ENCODE measurements around the gene BRINP3. TPM values are rescaled to one million over a fixed set of nuclear protein-coding genes. Genes with fewer than 3 reads are reported as not detected.

The BRINP3 gene
- total RNA-seq, 2 experiments from 2014 or later = not detected

GRCh38 chr1:190243056-190243455, 234.6 kb downstream of the BRINP3 start:
- no peaks in the 10 kb centered on the region for H3K79me2 ChIP-seq (ENCODE audit: insufficient read depth, low read depth, low read length)
- no peak overlapping the region for H3K4me3 ChIP-seq (ENCODE audit: low read depth, low read length, poor library complexity, severe bottlenecking)
- TF ChIP-seq CTCF (conservative IDR thresholded peaks at IDR 0.05; ENCODE audit: low read length) (no peak), EZH2phosphoT487 (IDR thresholded peaks at IDR 0.05; ENCODE audit: borderline replicate concordance, low read depth, low read length) (no peak)
- no peak overlapping the region for H2AFZ ChIP-seq (ENCODE audit: low read length)
- POLR2A ChIA-PET = no interaction called here
- no peaks in the 10 kb centered on the region for H3K4me1 ChIP-seq (ENCODE audit: insufficient read depth, low read length, poor library complexity, severe bottlenecking)
- H3K36me3 ChIP-seq (ENCODE audit: insufficient read depth, low read length) = no peaks in the 10 kb centered on the region
- H4K20me1 ChIP-seq (ENCODE audit: insufficient read depth, low read length) = no peaks in the 10 kb centered on the region
- H3K9me3 ChIP-seq (ENCODE audit: low read length) = no peaks in the 10 kb centered on the region
- no peak overlapping the region for H3K27ac ChIP-seq (ENCODE audit: low read depth, low read length, poor library complexity, severe bottlenecking)
- no peak overlapping the region for H3K4me2 ChIP-seq (ENCODE audit: low read length)
- intact Hi-C loops (cut with micrococcal nuclease; ENCODE audit: unreplicated experiment) = no loop called here
- BruUV-seq (replicated peaks) = no TSS peak
- CTCF ChIA-PET (ENCODE audit: unreplicated experiment) = no interaction called here
- DNase-seq (ENCODE audit: low spot score) = no peak
- no peaks in the 10 kb centered on the region for H3K9me2 ChIP-seq (ENCODE audit: insufficient read depth, low read length)

GRCh38 chr1:190226006-190226405, 251.7 kb downstream of the BRINP3 start:
- no peak for TF ChIP-seq EZH2phosphoT487 (IDR thresholded peaks at IDR 0.05; ENCODE audit: borderline replicate concordance, low read depth, low read length)
- no peak for TF ChIP-seq CTCF (conservative IDR thresholded peaks at IDR 0.05; ENCODE audit: low read length)
- H3K79me2 ChIP-seq (ENCODE audit: insufficient read depth, low read depth, low read length) = no peaks in the 10 kb centered on the region
- no peaks in the 10 kb centered on the region for H3K36me3 ChIP-seq (ENCODE audit: insufficient read depth, low read length)
- intact Hi-C loops (cut with micrococcal nuclease; ENCODE audit: unreplicated experiment) = no loop called here
- H3K9me3 ChIP-seq (ENCODE audit: low read length) = no peaks in the 10 kb centered on the region
- ChIA-PET CTCF (ENCODE audit: unreplicated experiment) (no interaction called here), POLR2A (no interaction called here)
- DNase-seq (ENCODE audit: low spot score) = no peak
- no TSS peak for BruUV-seq (replicated peaks)
- H3K27ac ChIP-seq (ENCODE audit: low read depth, low read length, poor library complexity, severe bottlenecking) = no peak overlapping the region
- H3K4me3 ChIP-seq (ENCODE audit: low read depth, low read length, poor library complexity, severe bottlenecking) = no peak overlapping the region
- H3K4me1 ChIP-seq (ENCODE audit: insufficient read depth, low read length, poor library complexity, severe bottlenecking) = no peaks in the 10 kb centered on the region
- no peak overlapping the region for H3K4me2 ChIP-seq (ENCODE audit: low read length)
- no peaks in the 10 kb centered on the region for H3K9me2 ChIP-seq (ENCODE audit: insufficient read depth, low read length)
- no peak overlapping the region for H2AFZ ChIP-seq (ENCODE audit: low read length)
- H4K20me1 ChIP-seq (ENCODE audit: insufficient read depth, low read length) = no peaks in the 10 kb centered on the region

- intact Hi-C loops (cut with micrococcal nuclease; ENCODE audit: unreplicated experiment) = no loop called here
- H3K9me2 ChIP-seq (ENCODE audit: insufficient read depth, low read length) = no peaks in the 10 kb centered on the region
- no peaks in the 10 kb centered on the region for H3K4me1 ChIP-seq (ENCODE audit: insufficient read depth, low read length, poor library complexity, severe bottlenecking)
- DNase-seq (ENCODE audit: low spot score) = no peak
- TF ChIP-seq EZH2phosphoT487 (IDR thresholded peaks at IDR 0.05; ENCODE audit: borderline replicate concordance, low read depth, low read length) (no peak), CTCF (conservative IDR thresholded peaks at IDR 0.05; ENCODE audit: low read length) (no peak)
- H3K4me3 ChIP-seq (ENCODE audit: low read depth, low read length, poor library complexity, severe bottlenecking) = no peak overlapping the region
- no TSS peak for BruUV-seq (replicated peaks)
- ChIA-PET POLR2A (no interaction called here), CTCF (ENCODE audit: unreplicated experiment) (no interaction called here)
- no peak overlapping the region for H3K4me2 ChIP-seq (ENCODE audit: low read length)
- no peaks in the 10 kb centered on the region for H4K20me1 ChIP-seq (ENCODE audit: insufficient read depth, low read length)
- H3K36me3 ChIP-seq (ENCODE audit: insufficient read depth, low read length) = no peaks in the 10 kb centered on the region
- no peaks in the 10 kb centered on the region for H3K79me2 ChIP-seq (ENCODE audit: insufficient read depth, low read depth, low read length)
- H3K9me3 ChIP-seq (ENCODE audit: low read length) = no peaks in the 10 kb centered on the region
- no peak overlapping the region for H2AFZ ChIP-seq (ENCODE audit: low read length)
- no peak overlapping the region for H3K27ac ChIP-seq (ENCODE audit: low read depth, low read length, poor library complexity, severe bottlenecking)
Observed at GRCh38 chr1:190212450-190212849, 265.2 kb downstream of the BRINP3 start.

Data from OCI-LY7 (cell line).